GM12892 (cell line): Measurements from ENCODE around the gene FXR2.

Experiments
- POLR2A ChIP-seq: IDR thresholded peaks from 2 replicates; pipeline ENCODE4 v1.6.1; 2011; ENCODE audit warnings: low read depth, low read length, control low read depth
- POLR2AphosphoS5 ChIP-seq: IDR thresholded peaks from 2 replicates; pipeline ENCODE4 v1.6.1; 2011; ENCODE audit warnings: low read depth, low read length, control low read depth
- TAF1 ChIP-seq: IDR thresholded peaks from 2 replicates; pipeline ENCODE4 v1.6.1; 2011; ENCODE audit warnings: low read depth, mild to moderate bottlenecking, control low read depth, low read length, borderline replicate concordance

GRCh38 chr17:7570351-7570750, 44.3 kb downstream of the FXR2 start:
- TF ChIP-seq POLR2A (no peak), POLR2AphosphoS5 (no peak), TAF1 (no peak)
